ENCODE results near the gene EP400. TPM values are rescaled to one million over a fixed set of nuclear protein-coding genes. Genes with fewer than 3 reads are reported as not detected.

Gene EP400
- total and polyA plus RNA-seq, 9 of the 15 experiments (the other 6 are each of a cell fraction or from before 2014, with no cell fraction given) = 4.5 to 58.0 (median 7.0) TPM

- TF ChIP-seq KAT7 (CRISPR knock-in tag; IDR thresholded peaks at IDR 0.05; ENCODE audit: borderline replicate concordance) = no peak
- TF ChIP-seq POLR2G (IDR thresholded peaks at IDR 0.05; ENCODE audit: low read depth, low read length) = no peak
- peak; percentile 39; the same call in 1 of the 2 replicates for TF ChIP-seq SPI1 (IDR thresholded peaks at IDR 0.05; ENCODE audit: borderline replicate concordance, low read depth, low read length)
- no peak for TF ChIP-seq ZBTB17 (CRISPR knock-in tag; IDR thresholded peaks at IDR 0.05)
- no peak for TF ChIP-seq TAF9B (IDR thresholded peaks at IDR 0.05; ENCODE audit: partially characterized antibody)
- TF ChIP-seq NR1H2 (CRISPR knock-in tag; IDR thresholded peaks at IDR 0.05) = no peak
- no peak for TF ChIP-seq HES1 (IDR thresholded peaks at IDR 0.05; ENCODE audit: low read depth)
- TF ChIP-seq FOXA1 (IDR thresholded peaks at IDR 0.05; ENCODE audit: borderline replicate concordance) = no peak
- TF ChIP-seq, protein P1, sequence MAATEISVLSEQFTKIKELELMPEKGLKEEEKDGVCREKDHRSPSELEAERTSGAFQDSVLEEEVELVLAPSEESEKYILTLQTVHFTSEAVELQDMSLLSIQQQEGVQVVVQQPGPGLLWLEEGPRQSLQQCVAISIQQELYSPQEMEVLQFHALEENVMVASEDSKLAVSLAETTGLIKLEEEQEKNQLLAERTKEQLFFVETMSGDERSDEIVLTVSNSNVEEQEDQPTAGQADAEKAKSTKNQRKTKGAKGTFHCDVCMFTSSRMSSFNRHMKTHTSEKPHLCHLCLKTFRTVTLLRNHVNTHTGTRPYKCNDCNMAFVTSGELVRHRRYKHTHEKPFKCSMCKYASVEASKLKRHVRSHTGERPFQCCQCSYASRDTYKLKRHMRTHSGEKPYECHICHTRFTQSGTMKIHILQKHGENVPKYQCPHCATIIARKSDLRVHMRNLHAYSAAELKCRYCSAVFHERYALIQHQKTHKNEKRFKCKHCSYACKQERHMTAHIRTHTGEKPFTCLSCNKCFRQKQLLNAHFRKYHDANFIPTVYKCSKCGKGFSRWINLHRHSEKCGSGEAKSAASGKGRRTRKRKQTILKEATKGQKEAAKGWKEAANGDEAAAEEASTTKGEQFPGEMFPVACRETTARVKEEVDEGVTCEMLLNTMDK (IDR thresholded peaks at IDR 0.05; ENCODE audit: borderline replicate concordance, insufficient read depth, low read depth, low read length, poor library complexity, severe bottlenecking) = no peak
- no peak for TF ChIP-seq SIX5 (IDR thresholded peaks at IDR 0.05; ENCODE audit: borderline replicate concordance in 1 of 2, insufficient read depth in 1 of 2, low read depth in 1 of 2, low read length in 2 of 2)
- TF ChIP-seq BCL6 (CRISPR knock-in tag; IDR thresholded peaks at IDR 0.05) = no peak
- TF ChIP-seq DIDO1 (tag; IDR thresholded peaks at IDR 0.05; ENCODE audit: low read depth) = no peak
- no peak for TF ChIP-seq BMI1 (IDR thresholded peaks at IDR 0.05; ENCODE audit: low read length)
- no peak for TF ChIP-seq UBTF (IDR thresholded peaks at IDR 0.05; ENCODE audit: borderline replicate concordance in 1 of 2, low read depth in 2 of 2, low read length in 2 of 2)
- TF ChIP-seq HOXB6 (CRISPR knock-in tag; IDR thresholded peaks at IDR 0.05; ENCODE audit: borderline replicate concordance) = no peak
- TF ChIP-seq SMAD4 (CRISPR knock-in tag; conservative IDR thresholded peaks at IDR 0.05) = no peak
- TF ChIP-seq ZNF232 (CRISPR knock-in tag; IDR thresholded peaks at IDR 0.05) = 0 out of 2 replicates have a peak, but pooled peaks have one; percentile 5
- TF ChIP-seq, protein P2, sequence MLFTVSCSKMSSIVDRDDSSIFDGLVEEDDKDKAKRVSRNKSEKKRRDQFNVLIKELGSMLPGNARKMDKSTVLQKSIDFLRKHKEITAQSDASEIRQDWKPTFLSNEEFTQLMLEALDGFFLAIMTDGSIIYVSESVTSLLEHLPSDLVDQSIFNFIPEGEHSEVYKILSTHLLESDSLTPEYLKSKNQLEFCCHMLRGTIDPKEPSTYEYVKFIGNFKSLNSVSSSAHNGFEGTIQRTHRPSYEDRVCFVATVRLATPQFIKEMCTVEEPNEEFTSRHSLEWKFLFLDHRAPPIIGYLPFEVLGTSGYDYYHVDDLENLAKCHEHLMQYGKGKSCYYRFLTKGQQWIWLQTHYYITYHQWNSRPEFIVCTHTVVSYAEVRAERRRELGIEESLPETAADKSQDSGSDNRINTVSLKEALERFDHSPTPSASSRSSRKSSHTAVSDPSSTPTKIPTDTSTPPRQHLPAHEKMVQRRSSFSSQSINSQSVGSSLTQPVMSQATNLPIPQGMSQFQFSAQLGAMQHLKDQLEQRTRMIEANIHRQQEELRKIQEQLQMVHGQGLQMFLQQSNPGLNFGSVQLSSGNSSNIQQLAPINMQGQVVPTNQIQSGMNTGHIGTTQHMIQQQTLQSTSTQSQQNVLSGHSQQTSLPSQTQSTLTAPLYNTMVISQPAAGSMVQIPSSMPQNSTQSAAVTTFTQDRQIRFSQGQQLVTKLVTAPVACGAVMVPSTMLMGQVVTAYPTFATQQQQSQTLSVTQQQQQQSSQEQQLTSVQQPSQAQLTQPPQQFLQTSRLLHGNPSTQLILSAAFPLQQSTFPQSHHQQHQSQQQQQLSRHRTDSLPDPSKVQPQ (CRISPR knock-in tag; IDR thresholded peaks at IDR 0.05; ENCODE audit: borderline replicate concordance) = no peak
- no peak for TF ChIP-seq POLR2B (IDR thresholded peaks at IDR 0.05; ENCODE audit: low read depth, partially characterized antibody)
- no peak for TF ChIP-seq E2F4 (CRISPR knock-in tag; IDR thresholded peaks at IDR 0.05; ENCODE audit: low read depth)
Measured at GRCh38 chr12:131930510-131930909, 19.2 kb upstream of the EP400 start (continued).
